IMR-90 (cell line): ENCODE measurements around the gene ST7. TPM values are rescaled to one million over a fixed set of nuclear protein-coding genes. Genes with fewer than 3 reads are reported as not detected.

Source experiments
- ATAC-seq: fragments of 200-7000 bp; cut with Tn5 transposase; 2 replicates; pipeline ENCODE4 v1.9.1; 2020; ENCODE audit warnings: low read depth, mild to moderate bottlenecking, moderate library complexity
- BruUV-seq: library from RNA; stranded (reverse); fragments of 400-500 nt; replicated peaks from 2 replicates; lab custom pipeline; 2021; lab: Mats Ljungman, UMichigan
- CTCF ChIA-PET: fragments of 300-600 bp; formaldehyde crosslinking; extraction: SDS; loops from one replicate; lab custom pipeline; 2021; ENCODE audit warnings: antibody characterized with exemption; lab: Yijun Ruan, JAX
- POLR2A ChIA-PET: fragments of 300-600 bp; sonication (Branson Sonifier 250); formaldehyde crosslinking; loops from one replicate; lab custom pipeline; 2022; ENCODE audit warnings: antibody characterized with exemption; ENCODE audit not compliant: unreplicated experiment; lab: Charles Lee
- DNase-seq: peaks from one replicate; pipeline ENCODE4 v3.0.0; 2013
- H2AFZ ChIP-seq: replicated peaks from 2 replicates; pipeline ENCODE3; 2013; ENCODE audit warnings: low read length, mild to moderate bottlenecking; ENCODE audit not compliant: poor library complexity
- H2AK5ac ChIP-seq: 2 replicates; pipeline ENCODE4 v1.6.1; 2013; ENCODE audit warnings: low read depth, low read length, inconsistent platforms
- H2AK9ac ChIP-seq: replicated peaks from 2 replicates; pipeline ENCODE3; 2013; ENCODE audit warnings: mild to moderate bottlenecking, low read depth, low read length, moderate library complexity; ENCODE audit not compliant: poor library complexity
- H2BK120ac ChIP-seq: 2 replicates; pipeline ENCODE4 v1.6.1; 2013; ENCODE audit warnings: low read depth, low read length, inconsistent platforms
- H2BK15ac ChIP-seq: 3 replicates; pipeline ENCODE4 v1.6.1; 2013; ENCODE audit warnings: low read depth, low read length, inconsistent platforms
- H2BK20ac ChIP-seq: 2 replicates; pipeline ENCODE4 v1.6.1; 2013; ENCODE audit warnings: low read depth, mild to moderate bottlenecking, inconsistent platforms, low read length, moderate library complexity
- H2BK5ac ChIP-seq: 2 replicates; pipeline ENCODE4 v1.6.1; 2013; ENCODE audit warnings: mild to moderate bottlenecking, low read depth, low read length, inconsistent platforms; ENCODE audit not compliant: poor library complexity, severe bottlenecking
- H3K14ac ChIP-seq: replicated peaks from 2 replicates; pipeline ENCODE4 v1.6.1; 2013; ENCODE audit warnings: low read depth, low read length, inconsistent platforms
- H3K18ac ChIP-seq: 2 replicates; pipeline ENCODE4 v1.6.1; 2013; ENCODE audit warnings: low read depth, low read length, control low read depth
- H3K23ac ChIP-seq: 2 replicates; pipeline ENCODE4 v1.6.1; 2013; ENCODE audit warnings: low read depth, low read length, inconsistent platforms
- H3K27ac ChIP-seq: 2 replicates; pipeline ENCODE4 v1.5.1; 2013; ENCODE audit warnings: mild to moderate bottlenecking, control low read depth, low read length; ENCODE audit not compliant: insufficient read depth
- H3K27me3 ChIP-seq: 2 replicates; pipeline ENCODE4 v1.6.1; 2013; ENCODE audit warnings: low read length; ENCODE audit not compliant: control insufficient read depth, insufficient read depth
- H3K36me3 ChIP-seq: 2 replicates; pipeline ENCODE4 v1.6.1; 2013; ENCODE audit warnings: low read length, mixed read lengths; ENCODE audit not compliant: control insufficient read depth, insufficient read depth
- H3K4ac ChIP-seq: 2 replicates; pipeline ENCODE4 v1.6.1; 2013; ENCODE audit warnings: low read depth, low read length, inconsistent platforms
- H3K4me1 ChIP-seq: 2 replicates; pipeline ENCODE4 v1.6.1; 2013; ENCODE audit warnings: low read length, mixed read lengths; ENCODE audit not compliant: control insufficient read depth, insufficient read depth
- H3K4me2 ChIP-seq: 2 replicates; pipeline ENCODE4 v1.6.1; 2013; ENCODE audit warnings: low read depth, mild to moderate bottlenecking, control low read depth, low read length, moderate library complexity
- H3K4me3 ChIP-seq: 2 replicates; pipeline ENCODE4 v1.5.1; 2013; ENCODE audit warnings: low read depth, mild to moderate bottlenecking, control low read depth, low read length, moderate library complexity; ENCODE audit not compliant: insufficient read depth
- H3K56ac ChIP-seq: 2 replicates; pipeline ENCODE4 v1.6.1; 2013; ENCODE audit warnings: low read length, inconsistent platforms; ENCODE audit not compliant: insufficient read depth; ENCODE audit errors: extremely low read depth
- H3K79me1 ChIP-seq, 2 experiments: 2 replicates each; pipeline ENCODE4 v1.6.1; 2013; ENCODE audit warnings: low read length in 2 of 2, inconsistent platforms in 1 of 2, low read depth in 1 of 2
- H3K9ac ChIP-seq: 2 replicates; pipeline ENCODE4 v1.6.1; 2013; ENCODE audit warnings: low read depth, low read length, control low read depth
- H3K9me1 ChIP-seq: 2 replicates; pipeline ENCODE4 v1.6.1; 2013; ENCODE audit warnings: low read length, inconsistent platforms; ENCODE audit not compliant: insufficient read depth
- H3K9me3 ChIP-seq: 2 replicates; pipeline ENCODE4 v1.6.1; 2013; ENCODE audit warnings: low read length; ENCODE audit not compliant: control insufficient read depth, insufficient read depth
- H4K20me1 ChIP-seq: 2 replicates; pipeline ENCODE4 v1.6.1; 2013; ENCODE audit warnings: low read length, inconsistent platforms; ENCODE audit not compliant: insufficient read depth
- H4K5ac ChIP-seq: 2 replicates; pipeline ENCODE4 v1.6.1; 2013; ENCODE audit warnings: mild to moderate bottlenecking, low read depth, low read length, control low read depth
- H4K8ac ChIP-seq, 2 experiments: 2 replicates each; pipeline ENCODE4 v1.6.1; 2013; ENCODE audit warnings: low read depth in 2 of 2, low read length in 2 of 2, control low read depth in 1 of 2, inconsistent platforms in 1 of 2
- H4K91ac ChIP-seq: 2 replicates; pipeline ENCODE4 v1.6.1; 2013; ENCODE audit warnings: low read depth, low read length, inconsistent platforms; ENCODE audit not compliant: insufficient read depth
- BHLHE40 ChIP-seq: fragments of 150-350 bp; IDR thresholded peaks from 2 replicates; pipeline ENCODE4 v1.6.1; 2016; ENCODE audit warnings: mild to moderate bottlenecking, low read depth, low read length
- CEBPB ChIP-seq: IDR thresholded peaks from 2 replicates; pipeline ENCODE4 v1.6.1; 2012; ENCODE audit warnings: low read depth, low read length, improper control_type of control experiment
- CHD1 ChIP-seq: IDR thresholded peaks from 2 replicates; pipeline ENCODE4 v1.6.1; 2012; ENCODE audit warnings: low read depth, low read length, improper control_type of control experiment
- FOS ChIP-seq: fragments of 150-350 bp; IDR thresholded peaks from 2 replicates; pipeline ENCODE4 v1.6.1; 2016; ENCODE audit warnings: low read depth, low read length
- MAFK ChIP-seq: IDR thresholded peaks from 2 replicates; pipeline ENCODE4 v1.6.1; 2012; ENCODE audit warnings: low read depth, low read length, improper control_type of control experiment
- MAZ ChIP-seq: IDR thresholded peaks from 2 replicates; pipeline ENCODE4 v1.6.1; 2012; ENCODE audit warnings: low read depth, mild to moderate bottlenecking, low read length, improper control_type of control experiment, moderate library complexity, borderline replicate concordance
- MXI1 ChIP-seq: IDR thresholded peaks from 2 replicates; pipeline ENCODE4 v1.6.1; 2012; ENCODE audit warnings: low read depth, mild to moderate bottlenecking, low read length, moderate library complexity, borderline replicate concordance
- NFE2L2 ChIP-seq: fragments of 150-350 bp; IDR thresholded peaks from 2 replicates; pipeline ENCODE4 v1.6.1; 2016; ENCODE audit warnings: low read depth, mild to moderate bottlenecking, low read length
- POLR2A ChIP-seq: IDR thresholded peaks from 2 replicates; pipeline ENCODE4 v1.6.1; 2012; ENCODE audit warnings: mild to moderate bottlenecking, low read depth, low read length
- RAD21 ChIP-seq: IDR thresholded peaks from 2 replicates; pipeline ENCODE4 v1.6.1; 2012; ENCODE audit warnings: low read length, improper control_type of control experiment
- RCOR1 ChIP-seq: IDR thresholded peaks from 2 replicates; pipeline ENCODE4 v1.6.1; 2012; ENCODE audit warnings: mild to moderate bottlenecking, low read length, improper control_type of control experiment; ENCODE audit not compliant: insufficient replicate concordance
- RFX5 ChIP-seq: IDR thresholded peaks from 2 replicates; pipeline ENCODE4 v1.8.0; 2012; ENCODE audit warnings: low read depth, mild to moderate bottlenecking, low read length, moderate library complexity
- SMC3 ChIP-seq: fragments of 150-350 bp; IDR thresholded peaks from 2 replicates; pipeline ENCODE4 v1.6.1; 2016; ENCODE audit warnings: low read depth, mild to moderate bottlenecking, antibody characterized with exemption, low read length, moderate library complexity
- WGBS, 2 experiments: methylation state at CpG; one replicate each; pipeline versions ENCODE4 v1.1.5 to v1.1.7; 2013; ENCODE audit warnings: missing lambda C conversion rate in 2 of 2; ENCODE audit not compliant: insufficient read length in 1 of 2; ENCODE audit errors: extremely low coverage in 2 of 2; 5-methylcytosine and 5-hydroxymethylcytosine counted together
- dilution Hi-C: fragments of 300-500 bp; cut with HindIII; formaldehyde crosslinking; loops from one replicate; pipeline ENCODE4 v1.14.3; 2018; ENCODE audit warnings: low sequenced_read_pairs; ENCODE audit not compliant: unreplicated experiment
- in situ Hi-C: fragments of 300-500 bp; cut with MboI; formaldehyde crosslinking; loops from 3 replicates; pipeline ENCODE4 v1.14.3; 2019; ENCODE audit warnings: low sequenced_read_pairs, inconsistent platforms, mixed read lengths
- intact Hi-C: fragments of 100-400 bp; cut with micrococcal nuclease; formaldehyde crosslinking; loops from 2 replicates; pipeline ENCODE4 v1.10.0; 2022
- polyA plus RNA-seq, 3 experiments: library from polyadenylated mRNA; depleted of rRNA; stranded (reverse); fragments of >200 nt; gene quantifications; 2 replicates each; pipeline ENCODE4 v1.2.3, GENCODE V29; 2012; ENCODE audit warnings: low replicate concordance in 1 of 3
- total RNA-seq: library from RNA; depleted of rRNA; stranded (reverse); fragments of >200 nt; gene quantifications from 2 replicates; pipeline ENCODE4 v1.2.3, GENCODE V29; 2012
- TF ChIP-seq, protein P1 (sequence below): conservative IDR thresholded peaks from 2 replicates; pipeline ENCODE4 v1.5.1; 2012; ENCODE audit warnings: mild to moderate bottlenecking, low read depth, low read length, improper control_type of control experiment
- TF ChIP-seq, protein P2 (sequence below): fragments of 150-350 bp; IDR thresholded peaks from 2 replicates; pipeline ENCODE4 v1.6.1; 2016; ENCODE audit warnings: low read depth, mild to moderate bottlenecking, low read length, moderate library complexity, borderline replicate concordance
- TF ChIP-seq, protein P3 (sequence below): fragments of 150-350 bp; IDR thresholded peaks from 2 replicates; pipeline ENCODE4 v1.6.1; 2017; ENCODE audit warnings: mild to moderate bottlenecking, antibody characterized with exemption, low read length, low read depth

Gene ST7
- total and polyA plus RNA-seq, 2 of the 4 experiments (the other 2 are of a cell fraction): 18.6 to 26.0 TPM

DNA sequence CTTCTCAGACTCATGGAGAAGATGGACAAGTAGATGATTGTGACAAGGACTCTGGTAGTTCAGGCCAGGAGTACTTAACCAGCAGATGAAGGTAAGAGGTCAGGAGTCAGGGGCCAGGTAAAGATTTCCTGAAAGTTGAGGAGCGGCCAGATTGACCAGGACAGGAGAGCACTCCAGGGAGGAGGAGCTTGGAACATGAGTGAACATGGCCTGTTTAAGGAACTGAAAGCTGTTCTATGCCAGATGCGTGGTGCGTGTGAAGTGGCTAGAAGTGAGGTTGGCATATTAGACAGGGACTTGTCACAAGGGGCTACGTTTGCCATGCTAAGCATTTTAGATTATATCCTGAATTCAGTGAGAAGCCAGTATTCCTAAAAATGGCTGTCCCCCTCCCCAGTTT, 212.4 kb downstream of the ST7 start:
- no peak overlapping the region for H3K56ac ChIP-seq
- ChIA-PET POLR2A (no interaction called here), CTCF (no interaction called here)
- no peak overlapping the region; the same call in 1 of the 2 replicates for H3K23ac ChIP-seq
- no peak overlapping the region for H2BK20ac ChIP-seq
- H3K18ac ChIP-seq: no peak overlapping the region
- peak overlapping the region; percentile 64; the same call in 1 of the 2 replicates for H2AK5ac ChIP-seq
- H3K79me1 ChIP-seq: no peaks in the 10 kb centered on the region
- H3K4me2 ChIP-seq: no peak overlapping the region
- no peak overlapping the region for H4K5ac ChIP-seq
- H3K4me3 ChIP-seq: no peak overlapping the region
- ATAC-seq: no peak
- BruUV-seq: no TSS peak
- H4K91ac ChIP-seq: no peak overlapping the region
- H2BK5ac ChIP-seq: no peak overlapping the region
- no peak overlapping the region for H3K9ac ChIP-seq
- no peak overlapping the region for H4K8ac ChIP-seq
- in situ Hi-C loops (no loop called here), intact Hi-C loops (no loop called here), dilution Hi-C loops (no loop called here)
- TF ChIP-seq, protein P1, sequence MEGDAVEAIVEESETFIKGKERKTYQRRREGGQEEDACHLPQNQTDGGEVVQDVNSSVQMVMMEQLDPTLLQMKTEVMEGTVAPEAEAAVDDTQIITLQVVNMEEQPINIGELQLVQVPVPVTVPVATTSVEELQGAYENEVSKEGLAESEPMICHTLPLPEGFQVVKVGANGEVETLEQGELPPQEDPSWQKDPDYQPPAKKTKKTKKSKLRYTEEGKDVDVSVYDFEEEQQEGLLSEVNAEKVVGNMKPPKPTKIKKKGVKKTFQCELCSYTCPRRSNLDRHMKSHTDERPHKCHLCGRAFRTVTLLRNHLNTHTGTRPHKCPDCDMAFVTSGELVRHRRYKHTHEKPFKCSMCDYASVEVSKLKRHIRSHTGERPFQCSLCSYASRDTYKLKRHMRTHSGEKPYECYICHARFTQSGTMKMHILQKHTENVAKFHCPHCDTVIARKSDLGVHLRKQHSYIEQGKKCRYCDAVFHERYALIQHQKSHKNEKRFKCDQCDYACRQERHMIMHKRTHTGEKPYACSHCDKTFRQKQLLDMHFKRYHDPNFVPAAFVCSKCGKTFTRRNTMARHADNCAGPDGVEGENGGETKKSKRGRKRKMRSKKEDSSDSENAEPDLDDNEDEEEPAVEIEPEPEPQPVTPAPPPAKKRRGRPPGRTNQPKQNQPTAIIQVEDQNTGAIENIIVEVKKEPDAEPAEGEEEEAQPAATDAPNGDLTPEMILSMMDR: no peak
- no peak for TF ChIP-seq NFE2L2
- no peak for TF ChIP-seq BHLHE40
- TF ChIP-seq RAD21: no peak
- no peak for TF ChIP-seq RFX5
- TF ChIP-seq, protein P2, sequence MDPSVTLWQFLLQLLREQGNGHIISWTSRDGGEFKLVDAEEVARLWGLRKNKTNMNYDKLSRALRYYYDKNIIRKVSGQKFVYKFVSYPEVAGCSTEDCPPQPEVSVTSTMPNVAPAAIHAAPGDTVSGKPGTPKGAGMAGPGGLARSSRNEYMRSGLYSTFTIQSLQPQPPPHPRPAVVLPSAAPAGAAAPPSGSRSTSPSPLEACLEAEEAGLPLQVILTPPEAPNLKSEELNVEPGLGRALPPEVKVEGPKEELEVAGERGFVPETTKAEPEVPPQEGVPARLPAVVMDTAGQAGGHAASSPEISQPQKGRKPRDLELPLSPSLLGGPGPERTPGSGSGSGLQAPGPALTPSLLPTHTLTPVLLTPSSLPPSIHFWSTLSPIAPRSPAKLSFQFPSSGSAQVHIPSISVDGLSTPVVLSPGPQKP: no peak
- no peak for TF ChIP-seq CEBPB
- TF ChIP-seq FOS: no peak
- TF ChIP-seq, protein P3, sequence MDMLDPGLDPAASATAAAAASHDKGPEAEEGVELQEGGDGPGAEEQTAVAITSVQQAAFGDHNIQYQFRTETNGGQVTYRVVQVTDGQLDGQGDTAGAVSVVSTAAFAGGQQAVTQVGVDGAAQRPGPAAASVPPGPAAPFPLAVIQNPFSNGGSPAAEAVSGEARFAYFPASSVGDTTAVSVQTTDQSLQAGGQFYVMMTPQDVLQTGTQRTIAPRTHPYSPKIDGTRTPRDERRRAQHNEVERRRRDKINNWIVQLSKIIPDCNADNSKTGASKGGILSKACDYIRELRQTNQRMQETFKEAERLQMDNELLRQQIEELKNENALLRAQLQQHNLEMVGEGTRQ: no peak
- TF ChIP-seq MAZ: no peak
- TF ChIP-seq RCOR1: no peak
- no peak for TF ChIP-seq MXI1
- TF ChIP-seq CHD1: no peak
- TF ChIP-seq SMC3: no peak
- no peak for TF ChIP-seq POLR2A
- TF ChIP-seq MAFK: no peak
- H2BK15ac ChIP-seq: no peak overlapping the region
- no peaks in the 10 kb centered on the region for H3K27me3 ChIP-seq
- no peak overlapping the region for H2AFZ ChIP-seq
- H3K27ac ChIP-seq: no peak overlapping the region
- H2AK9ac ChIP-seq: no peak overlapping the region
- H3K9me1 ChIP-seq: peaks cover 5% of the 10 kb centered on the region
- DNase-seq: no peak
- 95% methylated on average over 3 of the region's 4 CpGs; no CpG with 5 or more reads in 1 of the 2 experiments for WGBS, 2 experiments
- no peak overlapping the region for H2BK120ac ChIP-seq
- H3K9me3 ChIP-seq: no peaks in the 10 kb centered on the region
- no peak overlapping the region for H3K14ac ChIP-seq
- H3K4me1 ChIP-seq: no peaks in the 10 kb centered on the region
- H3K4ac ChIP-seq: no peak overlapping the region
- no peaks in the 10 kb centered on the region for H4K20me1 ChIP-seq
- no peaks in the 10 kb centered on the region for H3K36me3 ChIP-seq
